Occipital lobe (tissue), 2 donors: Measurements from ENCODE around the gene SGSM2. TPM values are rescaled to one million over a fixed set of nuclear protein-coding genes. Genes with fewer than 3 reads are reported as not detected.

ENCODE experiments used
- DNase-seq: peaks from one replicate; lab custom pipeline; 2025; lab: John Stamatoyannopoulos, UW
- total RNA-seq: library from RNA; depleted of rRNA; stranded (reverse); fragments of >200 nt; gene quantifications from one replicate; pipeline ENCODE4 v1.2.3, GENCODE V29; 2014

Gene SGSM2
- total RNA-seq, 1 donor from 2014 or later = 63.5 TPM

DNA sequence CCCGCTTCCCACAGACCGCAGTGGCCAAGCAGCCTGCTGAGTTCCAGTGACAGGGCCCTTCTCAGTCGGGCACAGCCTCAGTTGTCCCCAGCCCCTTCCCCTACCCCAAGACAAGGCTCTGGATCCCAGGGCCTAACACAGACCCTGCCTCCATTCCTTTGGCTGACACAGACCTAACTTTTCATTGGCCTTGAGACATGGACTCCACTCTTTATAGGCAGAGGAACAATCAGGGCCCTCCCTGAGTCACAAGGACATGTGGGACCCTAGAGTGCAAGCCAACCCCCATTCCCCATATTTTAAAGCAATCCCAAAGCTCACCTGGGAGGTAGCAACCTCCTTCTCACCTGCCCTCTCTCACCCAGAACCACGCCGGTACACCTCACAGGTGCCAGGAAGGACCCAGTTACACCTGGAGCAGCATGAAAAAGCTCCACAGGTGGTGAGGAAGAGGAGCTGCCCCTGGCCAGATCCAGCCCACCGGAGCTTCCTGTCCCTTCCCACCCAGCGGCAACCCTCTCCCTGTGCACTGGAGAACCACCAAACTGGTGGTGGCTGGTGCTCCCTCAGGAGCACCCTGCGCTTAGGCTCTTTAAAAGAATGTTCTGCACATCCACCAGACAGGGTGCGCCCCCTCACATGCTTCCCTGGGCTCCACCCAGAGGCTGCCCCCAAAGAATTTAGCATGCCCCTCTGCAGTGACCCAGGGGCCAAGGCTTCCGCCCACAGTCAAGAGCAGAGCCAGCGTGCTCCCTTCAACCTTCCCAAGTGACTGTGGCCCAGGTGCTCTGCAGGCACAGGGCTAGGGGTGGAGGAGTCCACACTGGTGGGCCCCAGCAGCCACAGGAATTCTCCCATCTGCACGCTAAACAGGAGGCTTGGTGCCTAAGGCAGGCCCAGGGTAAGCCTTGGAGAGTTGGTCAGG is 60.2 kb downstream of the SGSM2 start:
- DNase-seq = no peak

DNA sequence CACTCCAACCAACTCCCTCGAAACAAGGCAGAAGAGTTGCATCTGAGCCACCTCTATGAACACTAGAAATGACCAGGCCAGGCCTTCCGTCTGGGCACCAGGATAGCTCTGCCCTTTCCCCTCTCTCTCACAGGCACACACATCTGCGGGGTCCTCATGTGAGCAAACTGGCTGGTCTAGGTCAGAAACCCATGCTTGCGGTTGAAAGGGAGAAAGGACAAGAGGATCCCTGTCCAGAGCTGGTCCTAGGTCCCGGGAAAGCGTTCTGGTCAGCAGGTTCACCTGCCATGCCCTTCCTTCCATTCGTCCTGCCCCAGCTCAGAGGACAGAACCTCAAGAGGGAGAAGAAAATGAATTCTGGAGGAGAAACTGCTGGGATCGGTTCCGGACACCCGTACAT is 60.9 kb downstream of the SGSM2 start:
- DNase-seq = no peak

DNA sequence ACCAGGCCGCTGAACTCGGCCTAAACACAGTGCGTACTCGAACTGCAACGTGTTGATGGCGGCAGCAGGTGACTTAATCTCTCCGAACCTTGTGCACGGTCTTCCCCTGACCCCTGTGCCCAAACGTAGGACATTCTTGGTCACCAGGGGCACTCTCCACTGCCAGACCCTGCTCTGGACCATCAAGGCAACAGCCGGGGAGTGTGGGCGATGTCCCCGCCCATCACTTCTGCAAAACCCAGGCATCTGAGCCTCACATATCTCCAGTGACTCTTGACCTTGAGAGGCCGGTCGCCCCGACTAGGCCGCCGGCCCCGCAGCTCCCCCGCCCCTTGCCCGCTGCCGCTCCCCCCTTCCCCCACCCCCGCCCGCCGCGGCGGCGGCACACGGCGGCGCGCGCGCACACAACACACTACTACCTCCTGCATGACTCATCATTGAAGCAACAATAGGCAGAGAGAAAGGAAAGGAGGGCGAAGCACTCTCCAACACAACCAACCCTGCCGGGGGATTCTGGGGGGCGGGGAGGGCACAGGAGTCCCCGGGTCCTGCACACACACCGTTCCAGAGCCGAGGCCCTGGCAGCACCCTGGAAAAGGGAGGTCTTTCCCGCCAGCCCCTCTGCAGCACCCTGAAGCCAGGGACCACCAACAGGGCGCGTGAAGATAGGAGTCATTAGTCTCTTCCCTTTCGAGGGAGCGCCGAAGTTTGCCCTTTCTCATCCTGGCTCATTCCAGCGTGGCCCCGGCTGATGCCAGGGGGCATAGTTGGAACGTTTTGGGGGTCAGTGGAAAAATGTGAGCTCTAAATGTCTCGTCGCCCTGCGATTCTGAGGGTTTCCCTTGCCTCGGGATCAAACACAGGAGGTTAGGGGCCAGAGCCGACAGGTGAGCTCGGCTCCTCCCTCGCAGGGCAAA is 61.6 kb downstream of the SGSM2 start:
- no peak for DNase-seq

DNA sequence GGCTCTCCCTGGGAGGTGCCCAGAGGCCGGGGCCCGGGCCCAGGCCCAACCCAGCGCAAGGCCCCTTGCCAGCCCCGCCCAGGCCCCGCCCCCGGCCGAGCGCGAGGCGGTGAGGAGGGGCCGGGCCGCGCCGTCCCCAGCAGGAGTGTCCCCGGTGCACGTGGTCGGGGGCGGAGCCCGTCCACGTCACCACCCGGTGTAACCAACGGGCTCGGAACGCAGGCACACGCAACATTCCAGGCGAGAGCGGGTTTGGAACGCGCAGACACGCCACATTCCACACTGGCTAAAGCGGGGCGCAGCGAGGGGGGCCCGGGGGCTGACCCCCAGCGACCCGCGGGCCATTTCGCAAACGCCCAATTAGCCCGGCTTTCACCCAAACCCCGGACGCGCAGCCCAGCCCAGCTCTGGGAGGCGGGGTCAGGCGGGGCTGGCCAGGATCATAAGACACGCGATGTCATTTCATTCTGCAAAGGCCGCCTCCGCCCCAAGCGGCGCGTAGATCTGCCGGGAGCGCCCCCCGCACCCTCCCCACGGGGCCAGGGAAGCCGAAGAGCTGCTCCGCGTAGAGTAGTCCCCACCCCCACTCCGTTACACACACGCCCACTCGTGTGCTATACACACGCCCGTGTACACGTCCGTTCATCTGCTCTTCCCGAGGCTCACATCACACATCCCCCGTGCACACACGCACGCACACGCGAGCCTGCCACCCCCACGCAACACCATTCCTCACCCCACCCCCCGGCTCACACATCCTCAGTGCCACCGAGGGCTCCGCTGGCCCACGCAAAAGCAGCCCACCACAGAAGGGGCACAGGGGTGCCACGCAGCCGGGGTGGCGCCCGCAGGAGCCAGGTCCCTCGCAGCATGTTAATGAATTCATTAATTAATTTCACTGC is 62.5 kb downstream of the SGSM2 start:
- peak; percentile 89 for DNase-seq

DNA sequence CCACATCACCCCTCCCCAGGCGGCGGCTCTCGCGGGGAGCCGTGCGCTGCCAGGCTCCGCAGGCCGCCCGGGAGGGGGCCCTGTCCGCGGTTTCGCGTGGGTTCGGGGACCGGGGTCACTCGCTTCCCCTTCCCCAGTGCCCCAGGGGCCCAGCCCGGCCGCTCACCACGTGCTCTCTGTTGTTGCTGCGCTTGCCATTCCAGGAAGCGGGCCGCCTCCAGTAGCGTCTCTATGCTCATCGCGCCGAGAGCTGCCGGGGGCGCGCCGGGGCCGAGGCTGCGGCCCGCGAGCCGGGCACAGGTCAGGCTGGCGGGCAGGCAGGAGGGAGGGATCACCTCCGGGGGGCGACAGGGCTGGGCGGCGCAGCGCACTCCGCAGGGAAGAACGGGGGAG is 63.2 kb downstream of the SGSM2 start:
- no peak for DNase-seq

DNA sequence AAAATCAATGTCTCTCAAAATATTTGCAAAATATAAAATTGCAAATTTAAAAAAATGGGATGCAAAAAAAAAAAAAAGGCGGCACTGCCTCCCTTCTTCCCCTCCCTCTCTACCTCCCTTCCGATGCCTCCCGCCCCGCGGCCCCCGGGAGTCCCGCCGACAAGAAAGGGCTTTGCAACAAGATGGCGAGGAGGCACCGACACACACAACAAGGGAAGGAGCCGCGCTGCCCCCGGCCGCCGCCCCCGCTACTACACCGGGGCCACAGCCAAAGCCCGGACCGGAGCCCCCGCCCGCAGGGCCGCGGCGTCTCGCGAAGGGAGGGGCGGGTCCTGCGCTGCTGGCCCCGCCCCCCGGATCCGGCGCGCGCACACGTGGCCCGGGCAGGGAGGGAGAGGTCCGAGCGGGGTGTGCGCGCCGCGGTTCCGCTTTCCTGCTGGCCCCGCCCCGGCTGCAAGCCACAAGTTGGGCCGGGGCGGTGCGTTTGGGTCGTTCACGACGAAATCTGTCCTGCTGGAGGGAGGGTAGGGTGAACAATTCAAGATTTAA is 63.6 kb downstream of the SGSM2 start, which contains the start of gene MNT:
Gene MNT (minus strand): TSS at position 184 of the 549 bp plus-strand sequence. CDS start 348 bp downstream, outside the sequence.
- DNase-seq = peak; percentile 92

DNA sequence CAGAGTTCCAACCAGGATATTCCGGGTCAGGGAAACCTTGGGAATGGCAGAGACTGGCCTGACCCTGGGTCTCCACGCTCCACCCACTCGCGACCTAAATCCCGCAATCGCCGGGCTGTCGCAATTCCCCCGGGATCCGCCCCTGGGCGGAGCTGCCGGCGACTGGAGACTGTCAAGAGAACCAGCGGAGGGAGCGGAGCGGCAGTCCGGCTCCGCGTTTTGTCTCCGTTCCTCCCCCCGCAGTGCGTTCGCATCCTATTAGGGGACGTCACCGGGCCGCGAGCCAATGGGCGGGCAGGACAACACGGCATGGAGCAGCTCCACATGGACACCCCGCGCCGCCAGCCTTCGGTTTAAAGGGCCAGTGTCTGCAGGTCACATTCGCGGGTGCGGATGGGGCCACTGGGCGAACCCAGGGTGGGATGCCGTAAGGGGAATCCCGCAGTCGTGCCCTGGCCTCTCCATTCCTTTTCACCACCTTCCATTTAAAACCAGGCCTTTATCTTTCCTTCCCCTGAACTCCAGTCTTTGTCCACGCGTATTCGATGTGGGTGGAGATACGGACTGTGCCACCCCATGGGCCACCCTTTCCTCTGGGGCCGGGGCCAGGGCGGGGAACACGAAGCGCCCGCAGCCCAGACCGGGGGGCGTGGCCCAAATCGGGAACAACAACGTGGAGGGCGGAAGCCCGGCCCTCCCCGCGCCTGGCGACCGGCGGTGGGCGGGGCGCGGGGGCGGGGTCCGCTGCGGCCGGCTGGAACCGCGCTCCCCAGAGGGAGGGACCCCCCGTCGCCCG is 64.3 kb downstream of the SGSM2 start:
- peak; percentile 99 for DNase-seq

DNA sequence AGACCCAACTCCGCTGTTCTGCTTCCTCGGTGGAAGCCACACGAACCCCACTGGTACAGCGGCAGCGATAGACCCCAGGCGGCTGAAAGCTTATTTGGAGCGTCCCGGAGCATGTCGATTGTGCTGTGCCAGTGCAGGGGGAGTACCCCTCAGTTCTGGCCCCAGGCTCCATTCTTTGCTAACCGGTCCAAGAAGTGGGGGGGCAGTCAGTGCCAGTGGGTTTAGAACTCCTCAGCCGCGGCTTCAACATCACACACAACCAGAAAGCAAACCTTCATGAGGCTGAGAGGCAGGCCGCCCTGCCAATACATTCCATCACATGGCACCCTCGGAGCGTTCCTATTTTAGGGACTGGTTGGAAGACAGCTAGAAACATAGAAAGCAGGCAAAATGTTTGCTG is 65.2 kb downstream of the SGSM2 start:
- no peak for DNase-seq

DNA sequence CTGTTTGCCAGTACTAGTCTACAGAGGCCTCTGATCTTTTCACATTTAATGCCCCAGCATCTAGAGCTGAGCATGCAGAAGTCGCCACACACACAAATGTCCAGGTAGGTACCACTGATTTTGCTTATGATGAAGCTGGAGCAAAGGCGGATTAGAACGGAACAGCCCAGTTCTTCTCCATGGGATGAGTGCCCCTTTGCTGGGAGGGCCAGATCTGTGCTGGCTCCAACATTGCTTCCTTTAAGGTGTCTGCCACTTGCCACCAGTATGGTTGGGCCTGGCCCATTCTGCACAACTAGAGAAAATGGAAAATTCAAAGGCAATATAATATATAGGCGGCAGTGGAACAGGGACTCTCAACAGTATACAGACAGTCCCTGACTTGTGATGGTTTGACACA is 65.7 kb downstream of the SGSM2 start:
- no peak for DNase-seq

DNA sequence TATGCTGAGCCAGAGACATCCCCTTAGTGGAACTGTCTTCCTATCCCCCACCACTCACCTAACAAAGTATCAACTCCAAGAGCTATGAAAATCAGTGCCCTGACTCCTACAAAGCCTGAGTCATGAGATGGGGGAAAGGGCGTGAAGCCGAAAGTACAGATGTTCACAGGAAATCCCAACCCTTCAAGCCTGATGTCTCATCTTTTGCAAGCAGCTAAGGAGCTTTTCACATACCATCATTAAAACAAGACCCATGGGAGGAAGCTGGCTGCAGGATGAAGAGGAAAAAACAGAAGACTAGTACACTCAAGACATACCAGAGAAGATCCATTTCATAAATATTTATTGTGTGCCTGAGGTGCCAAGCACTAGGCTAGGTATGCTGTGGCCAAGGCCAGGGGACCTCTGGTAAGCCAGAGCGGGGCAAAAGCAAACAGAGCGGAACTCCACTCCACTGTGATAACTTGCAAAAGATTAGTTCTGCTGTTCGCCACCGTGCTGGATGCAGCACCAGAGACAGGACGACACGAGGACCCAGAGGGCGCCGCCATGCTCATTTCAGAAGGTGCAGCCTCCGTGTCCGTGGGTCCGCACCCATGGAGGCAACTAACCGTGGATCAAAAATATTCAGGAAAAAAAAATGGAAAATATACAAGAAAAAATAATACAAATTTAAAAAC is 68.1 kb downstream of the SGSM2 start:
- DNase-seq = no peak

DNA sequence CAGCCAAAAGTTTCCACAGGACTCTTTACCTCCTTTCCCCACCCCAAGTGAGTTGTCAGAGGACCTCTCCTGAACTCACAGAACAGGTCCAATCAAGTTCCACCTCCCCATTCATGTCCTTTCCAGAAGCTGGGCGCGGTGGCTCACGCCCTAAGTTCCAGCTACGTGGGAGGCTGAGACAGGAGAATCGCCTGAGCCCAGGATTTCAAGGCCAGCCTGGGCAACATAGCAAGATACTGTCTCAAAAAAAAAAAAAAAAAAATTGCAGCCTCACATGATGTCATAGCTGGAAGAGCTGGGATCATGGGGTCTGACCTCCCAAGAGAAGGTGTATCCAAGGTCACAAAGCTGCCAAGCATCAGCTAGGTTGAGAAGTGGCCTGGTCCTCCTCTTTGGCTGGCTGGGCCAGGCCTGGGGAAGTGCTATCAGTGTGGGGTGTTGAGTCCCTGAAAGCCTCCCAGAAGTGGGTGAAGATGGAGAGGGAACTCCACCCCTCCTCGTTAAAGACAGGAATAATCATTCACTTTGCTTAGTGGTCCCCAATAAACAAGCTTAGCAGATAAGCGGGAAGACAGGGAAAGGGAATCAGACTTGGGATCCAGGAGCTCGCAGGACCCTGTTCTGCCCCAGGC is 69.1 kb downstream of the SGSM2 start:
- DNase-seq = no peak

DNA sequence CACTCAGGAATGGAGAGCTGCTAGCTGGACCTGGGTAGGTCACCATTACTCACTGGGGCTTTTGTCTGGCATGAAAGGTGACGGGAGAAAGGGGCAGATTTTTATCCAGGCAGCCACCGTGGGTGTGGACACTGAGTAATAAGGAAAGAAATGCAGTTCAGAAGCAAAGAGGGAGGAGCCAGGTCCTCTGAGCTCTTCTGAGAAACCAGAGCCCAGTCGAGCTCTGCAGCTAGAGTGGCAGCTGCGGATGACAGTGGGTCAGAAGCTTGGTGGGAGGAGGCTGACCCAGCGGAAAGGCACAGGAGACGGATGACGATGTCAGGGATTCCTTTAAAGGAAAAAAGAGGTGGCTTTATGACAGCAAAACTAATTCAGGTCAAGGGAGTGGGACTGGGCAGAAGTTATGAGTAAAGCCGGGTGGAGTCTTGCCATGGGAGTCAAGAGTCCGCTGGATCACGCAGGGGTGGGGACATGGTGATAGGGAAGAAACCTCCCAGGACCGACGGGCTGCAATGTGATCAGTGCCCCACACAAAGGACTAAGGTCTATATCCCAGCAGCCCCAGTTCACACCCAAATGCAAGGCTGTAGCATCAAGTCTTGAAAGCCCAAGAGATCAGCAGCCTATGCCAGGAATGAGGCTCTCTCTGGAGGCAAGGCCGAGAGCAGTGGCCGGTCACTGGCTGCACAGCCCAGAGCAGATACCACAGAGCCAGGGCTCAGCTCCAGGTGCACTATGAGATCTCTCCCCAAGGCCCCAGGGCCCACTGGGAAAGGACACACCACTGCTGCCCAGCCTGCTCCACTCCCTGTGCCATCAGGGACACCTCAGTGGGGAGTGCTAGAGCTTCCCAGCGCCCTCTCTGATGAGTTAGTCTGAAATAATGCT is 69.8 kb downstream of the SGSM2 start:
- DNase-seq = no peak

DNA sequence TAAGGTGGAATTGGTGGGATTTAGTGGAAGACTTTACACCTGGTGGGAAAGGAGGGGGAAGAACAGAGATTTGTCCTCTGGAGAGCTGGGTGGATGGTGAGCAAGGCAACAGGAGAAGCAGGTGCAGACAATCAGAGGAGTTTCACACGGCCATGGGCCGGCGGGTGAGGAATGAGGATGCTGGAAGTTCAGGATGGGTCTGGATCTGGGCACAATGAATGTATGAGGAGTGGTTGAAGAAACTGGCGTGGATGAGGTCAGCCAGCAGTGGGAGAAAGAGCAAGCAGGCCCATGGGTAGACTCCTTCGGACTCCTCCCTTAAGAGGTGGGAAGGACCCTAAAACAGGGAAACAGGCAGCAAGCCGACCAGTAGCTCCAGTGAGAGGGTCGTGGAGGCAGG is 73.7 kb downstream of the SGSM2 start:
- no peak for DNase-seq

DNA sequence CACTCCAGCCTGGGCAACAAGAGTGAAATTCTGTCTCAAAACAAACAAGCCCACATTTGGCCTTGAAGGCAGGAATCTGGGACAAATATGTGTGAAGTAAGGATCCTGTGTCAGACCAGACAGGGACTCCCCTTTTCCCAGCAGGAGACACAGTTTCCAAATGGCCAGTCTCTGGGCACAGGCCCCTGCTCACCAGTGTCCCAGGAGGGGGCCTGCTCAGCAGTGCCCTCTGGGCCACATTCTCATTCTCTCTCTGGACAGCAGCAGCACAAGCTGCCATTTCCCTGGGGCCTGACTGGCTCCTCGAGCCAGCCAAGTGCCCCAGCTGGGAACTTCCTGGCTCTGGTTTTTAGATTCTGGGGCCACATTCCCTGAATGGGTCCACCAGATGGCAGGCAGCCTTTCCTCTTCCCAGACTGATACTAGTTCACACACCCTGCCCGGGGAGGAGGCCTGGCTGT is 75.3 kb downstream of the SGSM2 start:
- no peak for DNase-seq

DNA sequence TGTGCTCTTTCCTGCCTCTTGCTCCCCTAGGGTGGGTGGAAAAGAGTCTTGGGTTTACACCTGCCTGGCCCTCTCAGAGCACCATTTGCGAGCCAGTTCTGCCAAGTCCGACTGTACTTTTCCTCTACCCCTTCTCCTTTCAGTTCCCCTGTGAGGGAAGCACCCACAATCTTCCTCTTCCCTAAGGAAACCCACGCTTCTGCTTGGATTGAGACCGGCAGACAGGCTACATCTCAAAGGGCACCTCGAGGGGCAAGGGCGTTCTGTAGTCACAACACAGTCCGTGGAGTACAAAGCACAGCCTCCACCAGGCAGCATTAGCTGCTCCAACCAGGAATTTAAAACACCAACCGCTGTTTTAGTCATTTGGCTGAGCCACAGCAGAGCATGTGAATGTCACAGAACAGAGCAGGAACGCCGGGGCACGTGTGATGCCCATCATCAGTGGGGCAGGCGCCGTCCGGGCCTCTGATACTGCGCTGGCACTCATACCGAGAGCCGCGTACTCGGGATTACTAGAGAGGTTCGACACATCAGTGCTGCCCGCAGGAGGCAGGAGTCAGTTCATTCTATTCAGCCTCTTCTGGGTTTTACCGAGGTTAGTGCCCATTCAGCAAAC is 77.3 kb downstream of the SGSM2 start:
- no peak for DNase-seq

DNA sequence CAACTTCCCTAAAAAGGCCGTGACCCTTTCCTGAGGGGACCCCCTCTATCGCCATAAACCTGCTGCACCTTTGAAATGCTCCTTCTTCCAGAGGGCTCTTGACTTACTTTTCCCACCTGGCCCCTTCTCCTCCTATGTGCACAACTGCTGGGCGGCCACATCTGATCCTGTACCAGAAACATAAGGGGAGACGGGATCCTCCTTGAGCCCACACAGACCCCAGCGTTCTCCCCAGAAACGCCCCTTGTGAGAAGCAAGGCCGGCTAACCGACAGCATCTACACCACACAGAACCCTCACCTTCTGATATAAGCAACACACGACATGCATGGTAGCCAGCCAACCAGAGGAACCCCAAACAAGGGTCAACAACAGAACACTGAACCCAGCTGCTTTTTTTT is 77.8 kb downstream of the SGSM2 start:
- no peak for DNase-seq

DNA sequence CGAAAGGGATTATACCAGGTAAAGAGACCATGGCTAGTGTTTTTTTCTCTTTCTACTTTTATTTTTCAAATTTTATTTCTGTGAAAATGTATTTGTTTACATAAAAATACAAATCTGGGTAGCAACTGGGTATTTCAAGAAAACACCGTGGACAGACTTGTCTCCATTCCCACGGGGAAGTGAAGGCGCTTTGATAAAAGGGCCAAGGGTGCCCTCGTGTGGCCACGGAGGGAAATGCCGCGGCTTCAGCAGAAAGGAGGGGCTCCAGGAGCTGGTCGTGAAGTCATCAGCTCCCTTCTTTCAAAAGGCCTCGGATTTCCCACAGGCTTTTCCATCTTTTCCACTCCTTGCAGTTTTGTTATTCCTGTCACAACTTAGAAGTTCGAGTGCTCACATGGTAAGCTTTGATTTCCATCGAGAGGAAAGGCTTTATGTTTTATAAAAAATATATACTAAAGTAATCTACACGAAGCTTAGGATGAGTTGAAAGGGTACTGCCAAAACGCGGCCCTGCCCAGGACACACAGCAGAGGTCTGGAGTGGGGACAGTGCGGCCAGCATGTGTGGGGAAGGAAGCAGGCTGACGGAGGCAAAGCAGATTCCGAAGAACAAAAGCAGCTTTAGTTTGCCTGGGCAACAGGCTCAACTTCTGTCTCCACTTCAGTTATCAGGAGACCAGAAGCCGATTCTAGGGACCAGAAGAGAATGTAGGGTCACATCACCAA is 78.9 kb downstream of the SGSM2 start:
- peak; percentile 82 for DNase-seq
